ENCODE measurements around the gene PIK3R6. TPM values are rescaled to one million over a fixed set of nuclear protein-coding genes. Genes with fewer than 3 reads are reported as not detected.

PIK3R6 gene
- total RNA-seq, 1 experiment from 2014 or later, result not detected

GRCh38 chr17:8883353-8883752, 15.9 kb upstream of the PIK3R6 start:
- Mint-ChIP-seq H3K36me3 (ENCODE audit: insufficient read depth, unreplicated experiment) (no peaks in the 10 kb centered on the region), H3K4me1 (ENCODE audit: low read depth, unreplicated experiment) (no peaks in the 10 kb centered on the region), H3K9me3 (ENCODE audit: unreplicated experiment) (no peaks in the 10 kb centered on the region), H3K27ac (ENCODE audit: unreplicated experiment) (no peak overlapping the region), H3K4me3 (ENCODE audit: unreplicated experiment) (no peak overlapping the region), H3K27me3 (ENCODE audit: insufficient read depth, unreplicated experiment) (no peaks in the 10 kb centered on the region)
- intact Hi-C loops (cut with micrococcal nuclease; ENCODE audit: unreplicated experiment), result no loop called here
- Histone ChIP-seq H3K27me3 (replicated peaks; ENCODE audit: control insufficient read depth, insufficient read depth, low read length) (no peaks in the 10 kb centered on the region), H3K9me3 (no peaks in the 10 kb centered on the region), H3K36me3 (ENCODE audit: control insufficient read depth, insufficient read depth, low read length) (no peaks in the 10 kb centered on the region), H3K4me3 (ENCODE audit: low read depth, low read length) (no peak overlapping the region), H3K4me1 (no peaks in the 10 kb centered on the region)
- ChIA-PET CTCF (no interaction called here), POLR2A (no interaction called here)
- no peak for TF ChIP-seq CTCF (IDR thresholded peaks at IDR 0.05; ENCODE audit: insufficient read depth in 1 of 2, low read depth in 1 of 2, low read length in 1 of 2, severe bottlenecking in 1 of 2, unreplicated experiment in 1 of 2)
- BruUV-seq (replicated peaks), result no TSS peak
- DNase-seq, result no peak

- H3K4me1 Mint-ChIP-seq (ENCODE audit: low read depth, unreplicated experiment), result no peaks in the 10 kb centered on the region
- Histone ChIP-seq H3K4me1 (no peaks in the 10 kb centered on the region), H3K36me3 (ENCODE audit: control insufficient read depth, insufficient read depth, low read length) (no peaks in the 10 kb centered on the region), H3K27me3 (replicated peaks; ENCODE audit: control insufficient read depth, insufficient read depth, low read length) (no peaks in the 10 kb centered on the region), H3K4me3 (ENCODE audit: low read depth, low read length) (no peak overlapping the region), H3K9me3 (no peaks in the 10 kb centered on the region)
- BruUV-seq (replicated peaks), result no TSS peak
- DNase-seq, result no peak
- H3K9me3 Mint-ChIP-seq (ENCODE audit: unreplicated experiment), result no peaks in the 10 kb centered on the region
- H3K4me3 Mint-ChIP-seq (ENCODE audit: unreplicated experiment), result no peak overlapping the region
- ChIA-PET CTCF (no interaction called here), POLR2A (no interaction called here)
- no peak overlapping the region for H3K27ac Mint-ChIP-seq (ENCODE audit: unreplicated experiment)
- H3K27me3 Mint-ChIP-seq (ENCODE audit: insufficient read depth, unreplicated experiment), result no peaks in the 10 kb centered on the region
- no peak for TF ChIP-seq CTCF (IDR thresholded peaks at IDR 0.05; ENCODE audit: insufficient read depth in 1 of 2, low read depth in 1 of 2, low read length in 1 of 2, severe bottlenecking in 1 of 2, unreplicated experiment in 1 of 2)
- intact Hi-C loops (cut with micrococcal nuclease; ENCODE audit: unreplicated experiment), result no loop called here
- no peaks in the 10 kb centered on the region for H3K36me3 Mint-ChIP-seq (ENCODE audit: insufficient read depth, unreplicated experiment)
Observed at GRCh38 chr17:8881606-8882005, 14.1 kb upstream of the PIK3R6 start.

- H3K9me3 Mint-ChIP-seq (ENCODE audit: unreplicated experiment), result no peaks in the 10 kb centered on the region
- Histone ChIP-seq H3K4me3 (ENCODE audit: low read depth, low read length) (no peak overlapping the region), H3K27me3 (replicated peaks; ENCODE audit: control insufficient read depth, insufficient read depth, low read length) (no peaks in the 10 kb centered on the region), H3K9me3 (no peaks in the 10 kb centered on the region), H3K4me1 (peaks cover 4% of the 10 kb centered on the region; the same call in 1 of the 2 replicates), H3K36me3 (ENCODE audit: control insufficient read depth, insufficient read depth, low read length) (no peaks in the 10 kb centered on the region)
- H3K4me3 Mint-ChIP-seq (ENCODE audit: unreplicated experiment), result no peak overlapping the region
- intact Hi-C loops (cut with micrococcal nuclease; ENCODE audit: unreplicated experiment), result no loop called here
- BruUV-seq (replicated peaks), result no TSS peak
- no peaks in the 10 kb centered on the region for H3K36me3 Mint-ChIP-seq (ENCODE audit: insufficient read depth, unreplicated experiment)
- ChIA-PET CTCF (interaction anchor here (0.5 kb wide), 1 partner anchor 132 kb away, joined by 5 read pairs; no protein-coding TSS in a partner anchor), POLR2A (no interaction called here)
- no peaks in the 10 kb centered on the region for H3K27me3 Mint-ChIP-seq (ENCODE audit: insufficient read depth, unreplicated experiment)
- TF ChIP-seq CTCF (IDR thresholded peaks at IDR 0.05; ENCODE audit: insufficient read depth in 1 of 2, low read depth in 1 of 2, low read length in 1 of 2, severe bottlenecking in 1 of 2, unreplicated experiment in 1 of 2), result no peak
- DNase-seq, result no peak
- no peaks in the 10 kb centered on the region for H3K4me1 Mint-ChIP-seq (ENCODE audit: low read depth, unreplicated experiment)
- no peak overlapping the region for H3K27ac Mint-ChIP-seq (ENCODE audit: unreplicated experiment)
Observed at GRCh38 chr17:8880466-8880865, 13.0 kb upstream of the PIK3R6 start.
